ENCODE results near the gene USP9X. TPM values are rescaled to one million over a fixed set of nuclear protein-coding genes. Genes with fewer than 3 reads are reported as not detected.
"Not testable (repeated sequence)": the region's sequence is repeated elsewhere in the genome, so short reads cannot be mapped to it uniquely, and the experiment has no call there.

USP9X gene
- total and polyA plus RNA-seq, 2 of the 8 experiments (the other 6 are each of a cell fraction or from before 2014, with no cell fraction given): 79.2 to 300 TPM

DNA sequence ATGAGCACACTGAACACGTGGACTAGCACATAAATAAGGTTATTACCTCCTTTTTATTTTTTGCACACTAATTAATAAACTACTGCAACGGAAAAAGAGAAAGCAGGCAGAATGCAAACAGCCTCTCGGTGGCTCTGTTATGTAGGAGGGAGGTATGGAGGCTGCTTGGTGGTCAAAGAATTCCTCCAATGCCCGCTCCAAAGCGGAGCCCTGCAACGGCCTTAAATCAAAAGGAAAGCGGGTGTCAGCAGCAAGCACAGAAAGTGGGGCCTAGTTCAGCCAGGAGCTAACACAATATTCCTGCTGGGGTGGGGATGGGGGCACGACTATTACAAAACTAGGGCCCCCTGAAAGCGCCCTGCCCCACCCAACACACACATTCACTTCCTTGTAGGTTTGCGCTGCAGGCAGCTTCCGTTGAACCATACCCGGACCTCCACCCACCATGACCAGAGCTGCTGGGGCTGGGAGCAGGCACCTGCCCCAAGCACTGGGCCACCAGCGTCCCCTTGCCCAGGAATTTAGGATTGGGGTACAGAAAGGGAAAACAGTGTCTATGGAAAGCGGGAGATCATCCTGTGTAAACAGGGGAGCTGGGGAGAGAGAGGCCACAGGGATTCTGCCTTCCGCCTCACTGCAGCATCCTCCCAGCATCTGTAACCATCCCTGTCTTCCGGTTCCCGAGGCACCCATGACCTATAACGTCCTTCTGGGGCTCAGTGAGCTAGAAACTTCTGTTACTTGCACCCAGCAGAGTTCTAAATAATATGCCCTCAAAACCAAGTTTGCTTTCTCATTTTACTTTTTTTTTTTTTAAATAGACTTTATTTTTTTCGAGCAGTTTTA is 191.6 kb downstream of the USP9X start (continued):
- no peak for TF ChIP-seq ZNF274 (IDR thresholded peaks at IDR 0.05; ENCODE audit: borderline replicate concordance, extremely low read depth, low read length)
- TF ChIP-seq RXRA (IDR thresholded peaks at IDR 0.05; ENCODE audit: insufficient read depth, low read depth, low read length): no peak

DNA sequence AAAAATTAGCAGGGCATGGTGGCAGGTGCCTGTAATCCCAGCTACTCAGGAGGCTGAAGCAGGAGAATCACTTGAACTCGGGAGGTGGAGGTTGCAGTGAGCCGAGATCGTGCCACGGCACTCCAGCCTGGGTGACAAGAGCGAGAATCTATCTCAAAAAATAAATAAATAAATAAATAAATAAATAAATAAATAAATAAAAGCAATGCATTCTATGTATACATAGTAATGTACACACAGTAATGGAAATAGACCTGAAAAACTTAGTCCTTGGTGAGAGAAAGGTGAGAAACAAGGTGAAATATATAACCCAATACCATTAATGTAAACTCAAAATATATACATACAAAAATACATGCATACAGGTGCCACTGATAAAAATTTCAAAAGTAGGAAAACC is 197.1 kb downstream of the USP9X start:
- H3K56ac ChIP-seq (replicated peaks; ENCODE audit: insufficient read length, low read depth, low read length); POLR2A ChIA-PET (ENCODE audit: partially characterized antibody); H2BK20ac ChIP-seq (ENCODE audit: low read length); H3K18ac ChIP-seq (ENCODE audit: extremely low read depth, low read length); H3K79me1 ChIP-seq (ENCODE audit: low read depth, low read length); H3K79me2 ChIP-seq (ENCODE audit: control insufficient read depth in 1 of 2, insufficient read depth in 2 of 2, low read length in 2 of 2); H3K27ac ChIP-seq (ENCODE audit: low read depth, low read length); CTCF ChIA-PET (ENCODE audit: partially characterized antibody); H2AK5ac ChIP-seq (ENCODE audit: low read depth, low read length); H3K4me2 ChIP-seq (ENCODE audit: insufficient read depth in 1 of 2, low read depth in 2 of 2, low read length in 2 of 2); H3K27me3 ChIP-seq (replicated peaks in 1 of 4; ENCODE audit: control insufficient read depth in 3 of 4, extremely low read depth in 1 of 4, insufficient read depth in 3 of 4, low read length in 3 of 4); H2BK120ac ChIP-seq (replicated peaks; ENCODE audit: low read depth, low read length); H3K14ac ChIP-seq (ENCODE audit: insufficient read length); H3K4ac ChIP-seq (replicated peaks; ENCODE audit: insufficient read length, low read depth, low read length); H3K9me3 ChIP-seq (ENCODE audit: insufficient read depth in 2 of 2, low read depth in 1 of 2, low read length in 1 of 2); H3K4me3 ChIP-seq (ENCODE audit: extremely low read depth in 1 of 4, insufficient read depth in 2 of 4, low read depth in 3 of 4, low read length in 4 of 4); H2AFZ ChIP-seq (ENCODE audit: low read length); H3K23ac ChIP-seq (ENCODE audit: insufficient read length); H3K4me1 ChIP-seq (replicated peaks in 1 of 4; ENCODE audit: control insufficient read depth in 3 of 4, insufficient read depth in 4 of 4, low read length in 3 of 4); H3K36me3 ChIP-seq (ENCODE audit: control insufficient read depth in 2 of 4, insufficient read depth in 4 of 4, low read length in 3 of 4); H2BK12ac ChIP-seq (ENCODE audit: low read depth, low read length); H2BK5ac ChIP-seq (ENCODE audit: low read depth, low read length); H4K8ac ChIP-seq (ENCODE audit: extremely low read depth, insufficient read depth, low read length); FAIRE-seq; H4K5ac ChIP-seq (ENCODE audit: insufficient read length, low read depth, low read length); DNase-seq (ENCODE audit: low read depth in 1 of 2, low spot score in 2 of 2); H3K9ac ChIP-seq (replicated peaks in 1 of 4; ENCODE audit: extremely low read depth in 1 of 4, low read depth in 3 of 4, low read length in 3 of 4); H3K23me2 ChIP-seq (ENCODE audit: low read depth, low read length); H4K91ac ChIP-seq (replicated peaks; ENCODE audit: insufficient read length, low read length); H2BK15ac ChIP-seq (ENCODE audit: low read length); H4K20me1 ChIP-seq (replicated peaks in 1 of 2; ENCODE audit: control insufficient read depth in 1 of 2, insufficient read depth in 2 of 2, low read length in 2 of 2): not testable (repeated sequence)
- 100% methylated on average over 5 of the region's 5 CpGs; no CpG with 5 or more reads in 1 of the 2 experiments for WGBS, 2 experiments (ENCODE audit: extremely low coverage in 1 of 2, insufficient coverage in 1 of 2, insufficient read length in 1 of 2, insufficient replicate concordance in 2 of 2, low coverage in 1 of 2, low lambda C conversion rate in 2 of 2, missing lambda C conversion rate in 1 of 2)

All from H1 (cell line).